Lung (tissue), 12 donors: ENCODE results near the gene DUSP7. TPM values are rescaled to one million over a fixed set of nuclear protein-coding genes. Genes with fewer than 3 reads are reported as not detected.

Experiments used
- ATAC-seq: fragments of 200-7000 bp; cut with Tn5 transposase; one replicate; pipeline ENCODE4 v1.9.1; 2020; ENCODE audit warnings: moderate number of reproducible peaks; ENCODE audit not compliant: insufficient read depth, low FRiP score
- DNase-seq, 3 donors: peaks; one replicate each; pipeline ENCODE4 v3.0.0-alpha.2; 2013 to 2017
- H3K27ac ChIP-seq, 2 donors: one replicate each; pipeline ENCODE4 v1.5.1; 2013; ENCODE audit warnings: mild to moderate bottlenecking in 2 of 2, moderate library complexity in 2 of 2, control low read depth in 1 of 2, inconsistent platforms in 1 of 2, low read depth in 1 of 2, low read length in 1 of 2
- H3K27me3 ChIP-seq, 3 donors: one replicate each; pipeline ENCODE4 v1.5.1; 2013; ENCODE audit warnings: low read length in 2 of 3; ENCODE audit not compliant: control insufficient read depth in 3 of 3, insufficient read depth in 3 of 3
- H3K36me3 ChIP-seq, 4 donors: one replicate each; pipeline ENCODE4 v1.5.1; 2013; ENCODE audit warnings: low read length in 4 of 4, mild to moderate bottlenecking in 1 of 4, moderate library complexity in 1 of 4; ENCODE audit not compliant: control insufficient read depth in 4 of 4, insufficient read depth in 4 of 4
- H3K4me1 ChIP-seq, 5 donors: one replicate each; pipeline ENCODE4 v1.5.1; 2013; ENCODE audit warnings: low read length in 5 of 5, mild to moderate bottlenecking in 2 of 5, moderate library complexity in 1 of 5; ENCODE audit not compliant: control insufficient read depth in 5 of 5, insufficient read depth in 5 of 5
- H3K4me3 ChIP-seq: one replicate; pipeline ENCODE4 v1.5.1; 2013; ENCODE audit warnings: mild to moderate bottlenecking, control low read depth, moderate library complexity
- H3K9ac ChIP-seq, 2 donors: one replicate each; pipeline ENCODE4 v1.5.1; 2013; ENCODE audit warnings: low read length in 2 of 2, control low read depth in 1 of 2; ENCODE audit not compliant: insufficient read depth in 1 of 2
- H3K9me3 ChIP-seq, 4 donors: one replicate each; pipeline ENCODE4 v1.5.1; 2013; ENCODE audit warnings: low read length in 3 of 4, mild to moderate bottlenecking in 1 of 4, moderate library complexity in 1 of 4; ENCODE audit not compliant: control insufficient read depth in 4 of 4, insufficient read depth in 3 of 4
- WGBS, 2 donors: extraction: QIAGEN DNeasy Blood & Tissue Kit; methylation state at CpG; one replicate each; pipeline ENCODE4 v1.1.7; 2013; 5-methylcytosine and 5-hydroxymethylcytosine counted together
- polyA plus RNA-seq, 2 donors: library from polyadenylated mRNA; stranded (reverse); fragments of 200-250 nt; gene quantifications; one replicate each; pipeline ENCODE4 v1.2.1, GENCODE V29; 2013
- total RNA-seq, 2 donors: library from RNA; depleted of rRNA in 1 of 2; stranded (reverse); fragments of >200 nt in 1 of 2; gene quantifications; one replicate each; pipeline ENCODE4 v1.2.1, GENCODE V29; 2014 to 2021
- TF ChIP-seq, protein P1 (sequence below): IDR thresholded peaks from 2 replicates; pipeline ENCODE4 v1.5.1; 2012; ENCODE audit warnings: mild to moderate bottlenecking; ENCODE audit errors: control extremely low read depth, extremely low read depth
- donor health status: control.
- donor health status: control.
- donor health status: Bipolar disorder and iron deficiency.
- donor health status: healthy.
- donor health status: DM: yes; HTN: yes; CAD: no.

DUSP7 gene
- total and polyA plus RNA-seq, 4 donors = 10.2 to 36.2 (median 20.9) TPM

DNA sequence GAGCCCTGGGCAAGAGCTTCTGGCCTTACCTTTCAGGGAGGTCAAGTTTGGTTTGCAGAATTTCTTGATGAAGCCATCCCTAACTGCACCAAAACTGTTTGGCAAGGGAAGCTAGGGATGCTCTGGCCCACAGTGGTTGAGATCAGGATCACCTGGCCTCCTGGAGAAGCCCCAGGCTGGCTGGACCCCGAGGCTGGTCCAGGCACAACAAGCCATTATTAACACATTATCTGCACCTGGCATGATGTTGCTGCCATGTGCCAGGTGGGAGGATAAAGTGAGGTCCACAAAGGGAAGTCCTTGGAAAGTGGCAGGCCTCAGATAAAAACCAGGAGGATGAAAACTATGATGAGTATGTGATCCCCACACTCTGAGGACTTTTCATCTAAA is 35.9 kb upstream of the DUSP7 start:
- DNase-seq (no peak), ATAC-seq (no peak)
- Histone ChIP-seq H3K4me3 (no peak overlapping the region), H3K36me3 (no peaks in the 10 kb centered on the region), H3K27me3 (no peaks in the 10 kb centered on the region), H3K4me1 (peaks cover 0 to 41% (median 20%) of the 10 kb centered on the region in 5 donors), H3K27ac (no peak overlapping the region), H3K9me3 (no peaks in the 10 kb centered on the region), H3K9ac (no peak overlapping the region)
- 75 to 85% methylated on average over 1 of the region's 1 CpG for WGBS, 2 donors
- TF ChIP-seq, protein P1, sequence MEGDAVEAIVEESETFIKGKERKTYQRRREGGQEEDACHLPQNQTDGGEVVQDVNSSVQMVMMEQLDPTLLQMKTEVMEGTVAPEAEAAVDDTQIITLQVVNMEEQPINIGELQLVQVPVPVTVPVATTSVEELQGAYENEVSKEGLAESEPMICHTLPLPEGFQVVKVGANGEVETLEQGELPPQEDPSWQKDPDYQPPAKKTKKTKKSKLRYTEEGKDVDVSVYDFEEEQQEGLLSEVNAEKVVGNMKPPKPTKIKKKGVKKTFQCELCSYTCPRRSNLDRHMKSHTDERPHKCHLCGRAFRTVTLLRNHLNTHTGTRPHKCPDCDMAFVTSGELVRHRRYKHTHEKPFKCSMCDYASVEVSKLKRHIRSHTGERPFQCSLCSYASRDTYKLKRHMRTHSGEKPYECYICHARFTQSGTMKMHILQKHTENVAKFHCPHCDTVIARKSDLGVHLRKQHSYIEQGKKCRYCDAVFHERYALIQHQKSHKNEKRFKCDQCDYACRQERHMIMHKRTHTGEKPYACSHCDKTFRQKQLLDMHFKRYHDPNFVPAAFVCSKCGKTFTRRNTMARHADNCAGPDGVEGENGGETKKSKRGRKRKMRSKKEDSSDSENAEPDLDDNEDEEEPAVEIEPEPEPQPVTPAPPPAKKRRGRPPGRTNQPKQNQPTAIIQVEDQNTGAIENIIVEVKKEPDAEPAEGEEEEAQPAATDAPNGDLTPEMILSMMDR = no peak

DNA sequence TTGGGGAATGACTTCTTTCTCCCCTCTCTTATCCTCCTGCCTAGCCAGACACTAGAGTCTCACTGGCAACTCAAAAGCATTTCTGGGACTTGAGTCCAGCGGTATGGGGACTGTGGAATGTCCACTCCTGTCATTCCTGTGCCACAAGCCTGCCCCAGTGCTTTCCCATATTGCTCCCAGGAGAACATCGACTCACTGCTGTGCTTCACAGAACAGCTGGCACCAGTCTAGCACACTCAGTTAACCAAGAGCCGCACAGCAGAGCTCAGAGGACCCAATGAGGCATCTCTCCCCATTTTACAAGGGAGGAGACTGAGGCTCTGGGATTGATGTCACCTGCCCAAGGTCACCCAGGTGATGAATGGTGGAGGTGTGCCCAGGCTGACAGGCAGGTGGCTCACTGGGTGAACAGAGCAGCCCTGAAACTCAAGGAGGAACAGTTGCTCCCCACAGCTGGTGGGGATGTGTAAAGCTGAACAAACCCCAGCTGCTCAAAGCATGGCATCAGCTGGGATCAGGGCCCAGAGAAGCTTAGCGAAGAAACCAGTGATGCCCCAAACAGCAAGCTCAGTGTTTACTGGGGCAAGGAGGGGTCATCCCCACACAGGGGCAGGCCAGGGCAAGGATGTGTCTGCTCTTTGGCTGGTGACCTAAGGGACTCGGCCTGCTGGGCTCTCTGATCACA is 35.4 kb upstream of the DUSP7 start:
- no peaks in the 10 kb centered on the region for H3K36me3 ChIP-seq
- H3K9ac ChIP-seq = no peak overlapping the region
- ATAC-seq (no peak), DNase-seq (peak; percentile 77 to 91 (median 87))
- H3K4me3 ChIP-seq = no peak overlapping the region
- WGBS, 2 donors = 74 to 87% methylated on average over 5 of the region's 5 CpGs
- H3K27me3 ChIP-seq = no peaks in the 10 kb centered on the region
- H3K27ac ChIP-seq = no peak overlapping the region
- H3K4me1 ChIP-seq = peaks cover 0 to 41% (median 22%) of the 10 kb centered on the region in 5 donors
- TF ChIP-seq, protein P1 = no peak
- H3K9me3 ChIP-seq = no peaks in the 10 kb centered on the region

DNA sequence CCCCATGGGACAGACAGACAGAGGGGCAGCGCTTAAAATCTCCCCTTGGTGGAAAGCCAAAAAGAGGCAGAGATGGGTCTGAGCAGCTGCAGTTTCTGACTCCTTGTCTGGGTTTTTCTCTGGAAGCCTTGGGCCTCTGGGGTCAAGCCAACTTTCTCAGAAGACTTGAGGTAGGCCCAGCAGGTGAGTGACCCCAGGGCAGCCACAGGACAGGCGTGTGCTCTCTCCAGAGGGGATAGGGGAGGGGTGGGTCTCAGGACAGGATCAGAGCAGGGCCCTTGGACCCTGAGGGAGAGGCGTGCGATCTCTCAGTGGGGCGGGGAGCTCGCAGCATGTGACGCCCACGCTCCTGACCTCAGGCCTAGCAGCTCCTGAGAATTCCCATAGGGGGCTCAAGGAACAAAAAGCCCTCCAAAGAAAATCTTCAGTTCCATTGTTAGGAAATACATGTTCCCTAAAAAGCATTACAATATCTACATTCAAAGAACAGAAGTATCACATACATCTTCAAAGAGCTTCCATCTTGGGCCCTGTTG is 34.6 kb upstream of the DUSP7 start:
- no peaks in the 10 kb centered on the region for H3K9me3 ChIP-seq
- peak overlapping the region in 1 of 2 donors; percentile 32 for H3K27ac ChIP-seq
- 92 to 94% methylated on average over 8 of the region's 8 CpGs for WGBS, 2 donors
- peak in 1 of 3 donors; percentile 32 for DNase-seq
- ATAC-seq = no peak
- no peak overlapping the region for H3K9ac ChIP-seq
- H3K4me1 ChIP-seq = peaks cover 0 to 41% (median 25%) of the 10 kb centered on the region in 5 donors
- no peaks in the 10 kb centered on the region for H3K27me3 ChIP-seq
- no peak overlapping the region for H3K4me3 ChIP-seq
- no peaks in the 10 kb centered on the region for H3K36me3 ChIP-seq
- TF ChIP-seq, protein P1 = no peak
